ENCODE measurements around the gene PTPN3.

The PTPN3 gene

GRCh38 chr9:109426626-109427402 lies 71.3 kb downstream of the PTPN3 start:
- no peak overlapping the region for H3K27ac ChIP-seq
- H3K4me3 ChIP-seq, result no peak overlapping the region
- no peak for TF ChIP-seq CTCF (IDR thresholded peaks at IDR 0.05)
- DNase-seq (ENCODE audit: low spot score), result no peak

GRCh38 chr9:109424618-109425017 lies 73.5 kb downstream of the PTPN3 start:
- TF ChIP-seq CTCF (IDR thresholded peaks at IDR 0.05), result no peak
- Histone ChIP-seq H3K4me3 (no peak overlapping the region), H3K27ac (no peak overlapping the region)
- no peak for DNase-seq (ENCODE audit: low spot score)

- TF ChIP-seq CTCF (IDR thresholded peaks at IDR 0.05), result no peak
- Histone ChIP-seq H3K4me3 (no peak overlapping the region), H3K27ac (no peak overlapping the region)
- DNase-seq (ENCODE audit: low spot score), result no peak
Measured at GRCh38 chr9:109423877-109424276, 74.2 kb downstream of the PTPN3 start.

GRCh38 chr9:109422641-109423040 lies 75.5 kb downstream of the PTPN3 start:
- DNase-seq (ENCODE audit: low spot score), result no peak
- no peak overlapping the region for H3K27ac ChIP-seq
- no peak overlapping the region for H3K4me3 ChIP-seq
- no peak for TF ChIP-seq CTCF (IDR thresholded peaks at IDR 0.05)

GRCh38 chr9:109421026-109421970 lies 76.8 kb downstream of the PTPN3 start:
- Histone ChIP-seq H3K4me3 (no peak overlapping the region), H3K27ac (no peak overlapping the region)
- TF ChIP-seq CTCF (IDR thresholded peaks at IDR 0.05), result no peak
- no peak for DNase-seq (ENCODE audit: low spot score)

GRCh38 chr9:109419531-109419930 lies 78.6 kb downstream of the PTPN3 start:
- DNase-seq (ENCODE audit: low spot score), result no peak
- TF ChIP-seq CTCF (IDR thresholded peaks at IDR 0.05), result no peak
- H3K27ac ChIP-seq, result no peak overlapping the region
- H3K4me3 ChIP-seq, result no peak overlapping the region

Measured in coronary artery (tissue), 2 donors.